ENCODE data around the gene GPR6.

DNA sequence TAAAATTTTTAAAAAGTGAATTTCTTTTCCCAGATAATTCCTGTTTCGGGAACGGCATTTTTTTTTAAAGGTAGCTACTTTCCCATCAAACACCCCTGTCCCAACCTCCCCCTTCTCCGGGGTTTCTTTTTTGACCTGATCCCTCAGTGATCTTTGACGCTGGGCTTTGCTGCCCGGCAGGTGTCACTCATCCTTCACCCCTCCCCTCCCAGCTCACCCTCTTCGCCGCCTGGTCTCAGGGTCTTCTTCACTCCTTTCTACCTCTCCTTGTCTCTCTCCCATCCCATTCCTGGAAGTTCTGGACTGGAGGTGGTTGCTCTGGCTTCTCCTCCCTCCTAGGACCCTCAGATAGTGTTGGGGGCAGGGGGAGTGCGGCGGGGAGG is 329 bp upstream of the GPR6 start:
- TF ChIP-seq, protein P1, sequence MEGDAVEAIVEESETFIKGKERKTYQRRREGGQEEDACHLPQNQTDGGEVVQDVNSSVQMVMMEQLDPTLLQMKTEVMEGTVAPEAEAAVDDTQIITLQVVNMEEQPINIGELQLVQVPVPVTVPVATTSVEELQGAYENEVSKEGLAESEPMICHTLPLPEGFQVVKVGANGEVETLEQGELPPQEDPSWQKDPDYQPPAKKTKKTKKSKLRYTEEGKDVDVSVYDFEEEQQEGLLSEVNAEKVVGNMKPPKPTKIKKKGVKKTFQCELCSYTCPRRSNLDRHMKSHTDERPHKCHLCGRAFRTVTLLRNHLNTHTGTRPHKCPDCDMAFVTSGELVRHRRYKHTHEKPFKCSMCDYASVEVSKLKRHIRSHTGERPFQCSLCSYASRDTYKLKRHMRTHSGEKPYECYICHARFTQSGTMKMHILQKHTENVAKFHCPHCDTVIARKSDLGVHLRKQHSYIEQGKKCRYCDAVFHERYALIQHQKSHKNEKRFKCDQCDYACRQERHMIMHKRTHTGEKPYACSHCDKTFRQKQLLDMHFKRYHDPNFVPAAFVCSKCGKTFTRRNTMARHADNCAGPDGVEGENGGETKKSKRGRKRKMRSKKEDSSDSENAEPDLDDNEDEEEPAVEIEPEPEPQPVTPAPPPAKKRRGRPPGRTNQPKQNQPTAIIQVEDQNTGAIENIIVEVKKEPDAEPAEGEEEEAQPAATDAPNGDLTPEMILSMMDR (IDR thresholded peaks at IDR 0.05), result no peak
- TF ChIP-seq POLR2A (IDR thresholded peaks at IDR 0.05), result no peak

Data from sigmoid colon (tissue), 3 donors.